Stimulated activated CD4-positive, alpha-beta T cell treated with anti-CD3 and anti-CD28 coated beads, Interleukin-4, amount 100 ng/mL, for 48 hours (primary cell): Measurements from ENCODE around the gene EIF3A.
"Not testable (repeated sequence)": the region's sequence is repeated elsewhere in the genome, so short reads cannot be mapped to it uniquely, and the experiment has no call there.

Experiments used
- DNase-seq, 2 donors: peaks; one replicate each; pipeline ENCODE4 v3.0.0-alpha.2; 2020; ENCODE audit warnings: low read depth in 2 of 2

EIF3A gene

DNA sequence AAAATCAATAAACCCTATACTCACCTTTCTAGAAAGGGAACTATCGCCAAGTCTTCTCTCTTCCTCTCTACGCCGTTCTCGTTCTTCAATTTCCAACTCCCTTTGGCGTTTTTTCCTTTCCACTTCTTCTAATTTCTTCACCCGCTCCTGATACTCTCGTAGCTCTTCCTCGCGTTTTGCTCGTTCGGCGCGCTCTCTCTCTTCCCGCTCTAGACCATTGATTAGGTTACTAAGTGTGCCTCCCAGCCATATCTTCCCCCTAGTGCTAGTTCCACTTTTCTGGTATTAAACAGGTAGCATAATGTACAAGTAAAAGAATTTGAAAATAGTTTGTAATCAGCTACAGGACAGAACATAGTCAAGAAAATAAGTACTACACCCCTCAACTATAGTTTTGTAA lies 30.8 kb downstream of the EIF3A start:
- DNase-seq, result no peak

GRCh38 chr10:119049361-119049760 lies 31.3 kb downstream of the EIF3A start:
- DNase-seq, result no peak

DNA sequence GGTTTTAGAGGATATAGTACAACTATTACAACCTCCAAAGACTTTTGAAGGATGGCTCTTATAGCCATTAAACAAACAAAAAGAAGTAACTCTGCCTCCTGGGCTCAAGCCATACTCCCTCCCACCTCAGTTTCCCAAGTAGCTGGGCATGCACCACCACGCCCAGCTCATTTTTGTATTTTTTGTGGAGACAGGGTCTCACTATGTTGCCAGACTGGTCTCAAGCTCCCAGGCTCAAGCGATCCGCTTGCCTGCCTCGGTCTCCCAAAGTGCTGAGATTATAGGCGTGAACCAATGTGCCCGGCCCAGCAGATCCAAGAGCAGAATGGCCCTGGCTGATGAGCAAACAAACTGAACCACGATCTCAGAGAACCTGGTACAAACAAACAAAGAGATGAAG lies 35.1 kb downstream of the EIF3A start:
- DNase-seq, result no peak

DNA sequence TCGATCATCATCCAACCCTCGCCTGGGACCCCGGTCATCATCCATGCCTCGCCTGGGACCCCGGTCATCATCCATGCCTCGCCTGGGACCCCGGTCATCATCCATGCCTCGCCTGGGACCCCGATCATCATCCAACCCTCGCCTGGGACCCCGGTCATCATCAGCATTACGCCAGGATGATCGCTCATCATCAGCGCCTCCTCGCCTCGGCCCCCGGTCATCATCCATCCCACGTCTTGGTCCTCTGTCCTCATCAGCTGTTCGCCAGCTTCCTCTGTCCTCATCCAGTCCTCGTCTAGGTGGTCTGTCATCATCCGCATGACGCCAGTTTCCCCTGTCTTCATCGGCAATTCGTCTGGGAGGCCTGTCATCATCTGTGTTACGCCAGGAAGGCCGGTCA lies 38.4 kb downstream of the EIF3A start:
- no peak for DNase-seq

GRCh38 chr10:119041326-119041725 lies 39.3 kb downstream of the EIF3A start:
- DNase-seq, result no peak

GRCh38 chr10:119039161-119039560 lies 41.5 kb downstream of the EIF3A start:
- DNase-seq, result no peak

DNA sequence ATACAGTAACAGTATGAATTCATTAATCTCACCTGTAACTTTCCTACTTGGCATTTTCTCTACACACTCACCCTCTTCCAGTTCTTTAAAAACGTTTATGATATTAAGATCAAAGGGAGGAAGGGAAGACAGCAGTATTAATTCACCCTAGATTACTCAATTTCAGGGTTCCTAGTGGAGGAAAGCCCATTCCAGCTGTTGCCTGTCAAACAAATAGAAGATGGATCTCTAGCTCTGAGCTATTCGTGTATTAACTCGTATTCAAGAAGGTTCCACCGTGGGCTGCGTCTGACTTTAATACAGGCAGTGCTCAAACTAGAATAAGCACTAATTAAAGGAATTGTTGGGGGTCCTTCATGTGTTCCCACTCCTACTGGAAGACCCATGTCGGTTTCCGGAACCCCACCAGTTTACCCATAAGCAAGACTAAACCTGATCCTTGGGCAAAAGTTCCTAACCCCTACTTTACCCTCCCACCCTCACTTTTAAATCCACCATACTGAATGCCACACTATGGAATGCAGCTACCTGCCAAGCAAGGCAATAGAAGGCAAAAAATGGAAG lies 49.0 kb downstream of the EIF3A start:
- DNase-seq, result no peak

GRCh38 chr10:119030421-119031250 lies 50.0 kb downstream of the EIF3A start:
- DNase-seq, result peak; percentile 40 to 47

DNA sequence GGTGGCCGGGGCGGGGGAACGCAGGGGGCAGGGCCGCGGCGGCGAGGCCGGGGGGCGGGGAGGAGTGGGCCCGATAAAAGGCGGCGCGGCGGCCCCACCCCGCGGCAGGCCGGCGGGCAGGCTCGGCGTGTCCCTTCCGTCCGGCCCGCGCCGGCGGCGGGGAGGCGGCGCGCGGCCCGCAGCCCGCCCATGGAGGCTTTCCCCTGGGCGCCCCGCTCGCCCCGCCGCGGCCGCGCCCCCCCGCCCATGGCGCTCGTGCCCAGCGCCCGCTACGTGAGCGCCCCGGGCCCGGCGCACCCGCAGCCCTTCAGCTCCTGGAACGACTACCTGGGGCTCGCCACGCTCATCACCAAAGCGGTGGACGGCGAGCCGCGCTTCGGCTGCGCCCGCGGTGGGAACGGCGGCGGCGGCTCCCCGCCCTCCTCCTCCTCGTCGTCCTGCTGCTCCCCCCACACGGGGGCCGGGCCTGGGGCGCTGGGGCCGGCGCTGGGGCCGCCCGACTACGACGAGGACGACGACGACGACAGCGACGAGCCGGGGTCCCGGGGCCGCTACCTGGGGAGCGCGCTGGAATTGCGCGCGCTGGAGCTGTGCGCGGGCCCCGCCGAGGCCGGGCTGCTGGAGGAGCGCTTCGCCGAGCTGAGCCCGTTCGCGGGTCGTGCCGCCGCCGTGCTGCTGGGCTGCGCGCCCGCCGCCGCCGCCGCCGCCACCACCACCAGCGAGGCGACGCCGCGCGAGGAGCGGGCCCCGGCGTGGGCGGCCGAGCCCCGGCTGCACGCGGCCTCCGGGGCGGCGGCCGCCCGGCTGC lies 50.8 kb downstream of the EIF3A start, which contains the start of gene NANOS1:
NANOS1 (plus strand) TSS at position 102 of the 808 bp plus-strand sequence; CDS start at position 190, 88 bp downstream.
- DNase-seq, result peak; percentile 16 to 18

DNA sequence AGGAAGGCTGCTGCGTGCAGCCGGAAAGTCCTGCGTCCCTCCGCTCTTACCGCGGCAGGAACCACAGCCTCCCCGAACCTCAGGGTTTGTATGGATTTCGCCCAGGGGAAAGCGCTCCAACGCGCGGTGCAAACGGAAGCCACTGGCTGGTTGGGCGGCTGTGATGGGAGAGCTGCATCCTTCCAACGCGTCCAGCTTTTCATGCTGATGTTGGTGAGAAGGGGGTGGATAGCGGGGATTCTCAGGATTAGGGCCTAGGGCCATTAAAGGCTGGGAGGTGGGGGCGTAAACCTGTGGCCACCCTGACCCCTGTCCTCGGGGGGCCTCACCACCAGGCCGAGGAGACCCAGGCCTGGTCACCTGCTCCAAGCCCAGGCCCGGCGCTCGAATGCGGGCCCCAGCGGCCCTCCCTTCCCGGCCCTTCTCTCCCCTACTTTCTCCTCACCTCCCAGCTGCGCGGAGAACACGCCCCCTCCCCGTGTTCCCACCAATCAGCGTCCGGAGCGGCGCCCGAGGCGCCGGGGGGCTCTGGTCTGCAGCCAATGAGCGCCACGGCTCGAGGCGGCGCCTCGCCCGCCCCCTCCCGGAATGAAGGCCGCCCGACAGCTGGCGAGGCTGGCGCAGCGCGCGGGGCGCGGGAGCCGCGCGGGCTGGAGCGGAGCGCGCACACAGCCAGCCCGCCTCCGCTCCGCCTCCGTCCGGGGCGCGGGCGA lies 51.6 kb downstream of the EIF3A start:
- DNase-seq, result peak; percentile 61 to 76

GRCh38 chr10:119028445-119028899 lies 52.1 kb downstream of the EIF3A start:
- DNase-seq, result not testable (repeated sequence)

GRCh38 chr10:119026301-119027110 lies 54.1 kb downstream of the EIF3A start:
- DNase-seq, result no peak

GRCh38 chr10:119025776-119026175 lies 54.8 kb downstream of the EIF3A start:
- DNase-seq, result no peak

DNA sequence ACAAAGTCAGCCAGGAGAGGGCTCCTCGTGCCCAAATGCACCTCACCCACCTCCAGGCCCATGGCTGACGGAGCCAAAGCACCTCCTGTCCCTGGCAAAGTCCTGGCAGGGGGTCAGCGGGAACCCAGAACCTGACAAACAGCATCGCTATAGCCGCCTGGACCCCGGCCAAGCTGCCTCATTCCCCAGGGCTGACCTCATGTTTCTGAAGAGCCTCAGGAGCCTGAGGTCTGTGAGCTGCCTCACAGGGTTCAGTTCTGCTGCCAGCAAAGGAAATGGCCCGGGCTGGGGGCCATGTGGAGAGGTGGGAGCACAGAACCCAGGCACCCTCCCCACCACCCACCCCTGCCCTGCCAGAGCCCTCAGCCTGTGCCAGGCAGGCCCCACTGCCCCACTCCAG lies 55.3 kb downstream of the EIF3A start:
- DNase-seq, result no peak

DNA sequence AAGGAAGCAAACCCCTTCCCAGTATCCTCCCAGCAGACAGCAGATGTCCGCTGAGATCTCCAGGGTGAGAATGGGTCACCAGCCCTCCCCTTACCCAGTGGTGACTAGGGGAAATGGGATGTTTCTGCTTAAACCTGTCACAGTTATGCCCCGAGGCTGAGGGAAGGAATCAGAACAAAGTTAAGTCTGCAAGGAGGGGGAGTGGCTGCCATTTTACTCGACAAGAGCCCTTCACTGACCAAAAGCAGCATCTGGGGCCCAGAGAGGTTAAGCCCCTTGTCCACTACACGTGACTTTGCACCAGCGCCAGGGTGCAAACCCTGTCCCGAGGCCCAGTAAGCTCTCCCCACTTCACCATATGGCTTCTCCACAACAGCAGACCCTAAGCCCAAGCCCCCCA lies 55.7 kb downstream of the EIF3A start:
- DNase-seq, result no peak

- no peak for DNase-seq
Measured at GRCh38 chr10:119023553-119023868, 57.1 kb downstream of the EIF3A start.

- DNase-seq, result no peak
Measured at GRCh38 chr10:119022846-119023552, 57.6 kb downstream of the EIF3A start.

DNA sequence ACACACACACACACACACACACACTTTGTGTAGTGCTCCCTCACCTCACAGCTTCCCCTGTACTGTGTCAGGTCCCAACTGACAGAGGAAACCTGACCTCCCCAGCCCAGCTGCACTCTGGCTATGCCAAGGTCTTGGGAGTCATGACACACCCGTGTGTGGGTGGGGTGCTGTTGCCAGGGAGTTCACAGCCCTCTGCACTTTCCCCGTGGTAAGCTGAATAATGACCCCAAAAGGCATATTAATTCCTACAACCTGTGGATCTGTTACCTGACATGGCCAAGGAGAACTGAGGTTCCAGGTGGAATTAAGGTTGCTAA lies 60.0 kb downstream of the EIF3A start:
- DNase-seq, result peak in 1 of 2 donors; percentile 16

GRCh38 chr10:119007211-119007574 lies 73.4 kb downstream of the EIF3A start:
- DNase-seq, result no peak

GRCh38 chr10:119006451-119007210 lies 74.0 kb downstream of the EIF3A start:
- DNase-seq, result no peak
